Loucy (cell line): Measurements from ENCODE around the gene SOCS4.

Experiments
- CTCF ChIP-seq: fragments of 200-600 bp; sonication (generic); conservative IDR thresholded peaks from 2 replicates; pipeline ENCODE4 v1.5.1; 2014; ENCODE audit warnings: mild to moderate bottlenecking, antibody characterized with exemption, low read length
- EZH2phosphoT487 ChIP-seq: fragments of 200-600 bp; IDR thresholded peaks from 2 replicates; pipeline ENCODE4 v1.6.1; 2018; ENCODE audit warnings: antibody characterized with exemption, mild to moderate bottlenecking, moderate library complexity, borderline replicate concordance

- TF ChIP-seq CTCF (no peak), EZH2phosphoT487 (no peak)
These were observed 59.9 kb downstream of the SOCS4 start for GRCh38 chr14:55086938-55087337.
